GM23338 (cell line): ENCODE results near the gene ABHD6. TPM values are rescaled to one million over a fixed set of nuclear protein-coding genes. Genes with fewer than 3 reads are reported as not detected.

Experiments used
- ATAC-seq: fragments of 200-7000 bp; cut with Tn5 transposase; 3 replicates; pipeline ENCODE4 v1.9.1; 2020
- DNase-seq: peaks from one replicate; pipeline ENCODE4 v3.0.0-alpha.2; 2015; ENCODE audit warnings: low spot score
- H2AFZ ChIP-seq: fragments of 200-600 bp; sonication (generic); 2 replicates; pipeline ENCODE4 v1.8.0; 2016; ENCODE audit warnings: antibody characterized with exemption, mild to moderate bottlenecking, moderate library complexity
- H3F3A ChIP-seq: fragments of 200-600 bp; sonication (generic); replicated peaks from 2 replicates; pipeline ENCODE4 v1.8.0; 2017; ENCODE audit warnings: antibody characterized with exemption, mixed run types, low read depth
- H3K27ac ChIP-seq: fragments of 200-600 bp; sonication (generic); 2 replicates; pipeline ENCODE4 v1.6.1; 2016; ENCODE audit warnings: low read depth
- H3K27me3 ChIP-seq: fragments of 200-600 bp; sonication (generic); 2 replicates; pipeline ENCODE4 v1.8.0; 2016; ENCODE audit warnings: mild to moderate bottlenecking, mixed run types, moderate library complexity; ENCODE audit not compliant: insufficient read depth
- H3K36me3 ChIP-seq: fragments of 200-600 bp; sonication (generic); 2 replicates; pipeline ENCODE4 v1.8.0; 2016; ENCODE audit warnings: mild to moderate bottlenecking; ENCODE audit not compliant: insufficient read depth
- H3K4me1 ChIP-seq: fragments of 200-600 bp; sonication (generic); 2 replicates; pipeline ENCODE4 v1.8.0; 2016; ENCODE audit warnings: mild to moderate bottlenecking, moderate library complexity; ENCODE audit not compliant: insufficient read depth
- H3K4me2 ChIP-seq: fragments of 200-600 bp; sonication (generic); 2 replicates; pipeline ENCODE4 v1.7.1; 2017; ENCODE audit warnings: mixed run types
- H3K4me3 ChIP-seq: fragments of 200-600 bp; sonication (generic); 2 replicates; pipeline ENCODE4 v1.6.1; 2016; ENCODE audit warnings: mixed run types
- H3K79me2 ChIP-seq: fragments of 200-600 bp; sonication (generic); replicated peaks from 2 replicates; pipeline ENCODE4 v1.8.0; 2017; ENCODE audit warnings: mild to moderate bottlenecking; ENCODE audit not compliant: insufficient read depth
- H3K9me2 ChIP-seq: fragments of 200-600 bp; sonication (generic); 2 replicates; pipeline ENCODE4 v1.8.0; 2017; ENCODE audit not compliant: insufficient read depth
- H4K20me1 ChIP-seq: fragments of 200-600 bp; sonication (generic); replicated peaks from 2 replicates; pipeline ENCODE4 v1.8.0; 2017; ENCODE audit warnings: mild to moderate bottlenecking; ENCODE audit not compliant: insufficient read depth
- H3K27ac Mint-ChIP-seq: 2 replicates; pipeline ENCODE4 v1.8.0; 2020; ENCODE audit warnings: inconsistent platforms, mild to moderate bottlenecking, moderate library complexity, mixed read lengths
- H3K27me3 Mint-ChIP-seq: 3 replicates; pipeline ENCODE4 v1.8.0; 2022; ENCODE audit warnings: low read depth, mild to moderate bottlenecking, moderate library complexity, mixed read lengths, inconsistent platforms; ENCODE audit not compliant: insufficient read depth, poor library complexity
- H3K36me3 Mint-ChIP-seq: 3 replicates; pipeline ENCODE4 v1.8.0; 2021; ENCODE audit warnings: low read depth, mild to moderate bottlenecking, inconsistent platforms, moderate library complexity, mixed read lengths
- H3K4me1 Mint-ChIP-seq: 3 replicates; pipeline ENCODE4 v1.8.0; 2020; ENCODE audit warnings: mild to moderate bottlenecking, inconsistent platforms, mixed read lengths
- H3K4me3 Mint-ChIP-seq: 3 replicates; pipeline ENCODE4 v1.8.0; 2021; ENCODE audit warnings: moderate library complexity, mild to moderate bottlenecking, inconsistent platforms, mixed read lengths
- H3K9me3 Mint-ChIP-seq: 3 replicates; pipeline ENCODE4 v1.8.0; 2020; ENCODE audit warnings: moderate library complexity, mild to moderate bottlenecking, inconsistent platforms, mixed read lengths
- CREB1 ChIP-seq: fragments of 250-450 bp; sonication (Bioruptor Pico); IDR thresholded peaks from 2 replicates; pipeline ENCODE4 v1.5.0; 2020; ENCODE audit warnings: low read depth, mild to moderate bottlenecking, moderate library complexity
- CTCF ChIP-seq, 2 experiments: fragments of 200-600 bp in 1 of 2; sonication (generic) in 1 of 2; conservative IDR thresholded peaks; 2 replicates each; pipeline versions ENCODE4 v1.5.1 to v1.6.1; 2016 to 2017; ENCODE audit warnings: antibody characterized with exemption in 2 of 2, low read depth in 2 of 2, mild to moderate bottlenecking in 2 of 2, moderate library complexity in 1 of 2
- ETS1 ChIP-seq: IDR thresholded peaks from 2 replicates; pipeline ENCODE4 v1.6.1; 2016; ENCODE audit warnings: antibody characterized with exemption
- EZH2phosphoT487 ChIP-seq: fragments of 200-600 bp; sonication (generic); IDR thresholded peaks from one replicate; pipeline ENCODE4 v1.8.1; 2018; ENCODE audit warnings: antibody characterized with exemption; ENCODE audit not compliant: unreplicated experiment
- JUNB ChIP-seq: IDR thresholded peaks from one replicate; pipeline ENCODE4 v1.6.1; 2016; ENCODE audit warnings: antibody characterized with exemption; ENCODE audit not compliant: unreplicated experiment
- NANOG ChIP-seq: IDR thresholded peaks from 2 replicates; pipeline ENCODE4 v1.6.1; 2016; ENCODE audit warnings: antibody characterized with exemption, borderline replicate concordance
- POLR2AphosphoS5 ChIP-seq: IDR thresholded peaks from 2 replicates; pipeline ENCODE4 v1.6.1; 2016; ENCODE audit warnings: antibody characterized with exemption, low read depth
- REST ChIP-seq: IDR thresholded peaks from one replicate; pipeline ENCODE4 v1.6.1; 2018; ENCODE audit warnings: antibody characterized with exemption; ENCODE audit not compliant: unreplicated experiment
- ZNF114 ChIP-seq: fragments of 250-450 bp; sonication (Bioruptor Pico); IDR thresholded peaks from 2 replicates; pipeline ENCODE4 v1.5.0; 2020; ENCODE audit warnings: mild to moderate bottlenecking, moderate library complexity
- ZNF331 ChIP-seq: fragments of 250-450 bp; sonication (Bioruptor Pico); IDR thresholded peaks from 2 replicates; pipeline ENCODE4 v1.5.0; 2020; ENCODE audit warnings: low read depth, mild to moderate bottlenecking, moderate library complexity
- polyA plus RNA-seq: library from polyadenylated mRNA; unstranded; fragments of >200 nt; fragmentation: Nextera tagmentation; extraction: Ambion mirVana; gene quantifications from 2 replicates; pipeline ENCODE4 v1.2.1, GENCODE V29; 2016
- total RNA-seq: library from RNA; depleted of rRNA; stranded (reverse); fragments of >200 nt; shearing (Covaris generic); gene quantifications from 2 replicates; pipeline ENCODE4 v1.2.3, GENCODE V29; 2014

The ABHD6 gene
- total and polyA plus RNA-seq, 2 experiments from 2014 or later = 3.7 to 5.5 TPM

- TF ChIP-seq REST (no peak), CREB1 (CRISPR knock-in tag) (no peak), EZH2phosphoT487 (no peak), POLR2AphosphoS5 (no peak), NANOG (no peak), CTCF (conservative IDR thresholded peaks at IDR 0.05; ENCODE audit: low read depth in 2 of 2) (no peak), JUNB (no peak)
These were observed 49.4 kb upstream of the ABHD6 start (continued) for GRCh38 chr3:58188173-58188564.

- no peaks in the 10 kb centered on the region for H3K36me3 Mint-ChIP-seq
- peak; percentile 15 for ATAC-seq
- TF ChIP-seq ETS1 = no peak
- TF ChIP-seq ZNF331 = no peak
- no peak for TF ChIP-seq CTCF (conservative IDR thresholded peaks at IDR 0.05; ENCODE audit: low read depth in 2 of 2)
- TF ChIP-seq CREB1 (CRISPR knock-in tag) = no peak
- no peak for TF ChIP-seq NANOG
- no peak for TF ChIP-seq ZNF114 (CRISPR knock-in tag)
- Histone ChIP-seq H3K79me2 (no peaks in the 10 kb centered on the region), H3K4me2 (no peak overlapping the region; the same call in 1 of the 2 replicates), H3K4me3 (no peak overlapping the region), H2AFZ (no peak overlapping the region), H3F3A (no peaks in the 10 kb centered on the region), H3K4me1 (peaks cover 11% of the 10 kb centered on the region; the same call in 1 of the 2 replicates), H3K27ac (no peak overlapping the region), H3K27me3 (no peaks in the 10 kb centered on the region), H4K20me1 (no peaks in the 10 kb centered on the region), H3K36me3 (no peaks in the 10 kb centered on the region), H3K9me2 (no peaks in the 10 kb centered on the region)
- H3K9me3 Mint-ChIP-seq = no peaks in the 10 kb centered on the region
- H3K27me3 Mint-ChIP-seq = peaks cover 1% of the 10 kb centered on the region
- no peak overlapping the region for H3K4me3 Mint-ChIP-seq
- H3K4me1 Mint-ChIP-seq = peaks cover 17% of the 10 kb centered on the region
- H3K27ac Mint-ChIP-seq = no peak overlapping the region
- DNase-seq = no peak
These were observed 48.6 kb upstream of the ABHD6 start for GRCh38 chr3:58188921-58189451.
